A549 (cell line): ENCODE data around the gene TIMP3.

Source experiments
- BHLHE40 ChIP-seq: IDR thresholded peaks from 2 replicates; pipeline ENCODE4 v1.6.1; 2012; ENCODE audit warnings: low read depth, low read length, inconsistent platforms
- CEBPB ChIP-seq, 2 experiments: fragments of >200 bp in 1 of 2; sonication (Bioruptor Twin) in 1 of 2; formaldehyde crosslinking in 1 of 2; IDR thresholded peaks; 2 replicates each; pipeline ENCODE4 v1.6.1; 2012 to 2016
- CTCF ChIP-seq: fragments of >200 bp; sonication (Bioruptor Twin); formaldehyde crosslinking; IDR thresholded peaks from 3 replicates; pipeline ENCODE4 v1.5.1; 2016
- EP300 ChIP-seq, 2 experiments: fragments of >200 bp; sonication (Bioruptor Twin); formaldehyde crosslinking; IDR thresholded peaks; 2 replicates in 1 of 2; 3 replicates in 1 of 2; pipeline ENCODE4 v1.6.1; 2016 to 2017
- ESRRA ChIP-seq: fragments of 150-350 bp; IDR thresholded peaks from 2 replicates; pipeline ENCODE4 v1.6.1; 2014; ENCODE audit warnings: mild to moderate bottlenecking, low read length, borderline replicate concordance
- JUNB ChIP-seq: fragments of >200 bp; sonication (Bioruptor Twin); formaldehyde crosslinking; IDR thresholded peaks from 2 replicates; pipeline ENCODE4 v1.6.1; 2016
- KDM1A ChIP-seq: fragments of 200-600 bp; sonication (generic); IDR thresholded peaks from 2 replicates; pipeline ENCODE4 v1.6.1; 2016; ENCODE audit warnings: low read depth, mild to moderate bottlenecking
- MAZ ChIP-seq: fragments of 150-350 bp; IDR thresholded peaks from 2 replicates; pipeline ENCODE4 v1.6.1; 2014; ENCODE audit warnings: antibody characterized with exemption, low read depth, low read length, borderline replicate concordance
- PBX3 ChIP-seq: IDR thresholded peaks from 2 replicates; pipeline ENCODE4 v1.6.1; 2012
- POLR2A ChIP-seq: IDR thresholded peaks from 2 replicates; pipeline ENCODE4 v1.6.1; 2012; ENCODE audit warnings: mild to moderate bottlenecking, low read length
- RAD21 ChIP-seq, 2 experiments: fragments of >200 bp in 1 of 2; sonication (Bioruptor Twin) in 1 of 2; formaldehyde crosslinking in 1 of 2; IDR thresholded peaks in 1 of 2; conservative IDR thresholded peaks in 1 of 2; 2 replicates in 1 of 2; 3 replicates in 1 of 2; pipeline ENCODE4 v1.6.1; 2012 to 2018; ENCODE audit warnings: inconsistent platforms in 1 of 2
- RARB ChIP-seq: fragments of 250-450 bp; sonication (Bioruptor Pico); IDR thresholded peaks from 2 replicates; pipeline ENCODE4 v1.8.0; 2021; ENCODE audit warnings: mild to moderate bottlenecking, moderate library complexity
- RNF2 ChIP-seq: fragments of 200-600 bp; sonication (generic); IDR thresholded peaks from 2 replicates; pipeline ENCODE4 v1.6.1; 2016; ENCODE audit warnings: low read depth, mild to moderate bottlenecking, antibody characterized with exemption, moderate library complexity, borderline replicate concordance

- TF ChIP-seq POLR2A (no peak), CTCF (no peak), PBX3 (no peak), CEBPB (IDR thresholded peaks at IDR 0.05) (no peak), RARB (no peak), KDM1A (no peak), BHLHE40 (no peak), ESRRA (no peak), EP300 (IDR thresholded peaks at IDR 0.05) (no peak), JUNB (no peak), MAZ (no peak), RAD21 (conservative IDR thresholded peaks at IDR 0.05 in 1 of 2, IDR thresholded peaks at IDR 0.05 in 1 of 2) (no peak), RNF2 (no peak)
Measured at GRCh38 chr22:32817137-32817730, 15.7 kb downstream of the TIMP3 start.
